Glutamatergic neuron (in vitro differentiated cells): ENCODE results near the gene PRX. TPM values are rescaled to one million over a fixed set of nuclear protein-coding genes. Genes with fewer than 3 reads are reported as not detected.

ENCODE experiments used
- DNase-seq: peaks from one replicate; pipeline ENCODE4 v3.0.0; 2022
- H3K27ac Mint-ChIP-seq: one replicate; pipeline ENCODE4 v1.8.0; 2020; ENCODE audit warnings: mild to moderate bottlenecking, mixed read lengths, inconsistent platforms; ENCODE audit not compliant: unreplicated experiment
- H3K27me3 Mint-ChIP-seq: one replicate; pipeline ENCODE4 v1.8.0; 2020; ENCODE audit warnings: mild to moderate bottlenecking, moderate library complexity, mixed read lengths, inconsistent platforms; ENCODE audit not compliant: unreplicated experiment
- H3K36me3 Mint-ChIP-seq: one replicate; pipeline ENCODE4 v1.8.0; 2020; ENCODE audit warnings: mild to moderate bottlenecking, mixed read lengths, inconsistent platforms; ENCODE audit not compliant: unreplicated experiment
- H3K4me1 Mint-ChIP-seq: one replicate; pipeline ENCODE4 v1.8.0; 2020; ENCODE audit warnings: mild to moderate bottlenecking, low read depth, mixed read lengths, inconsistent platforms; ENCODE audit not compliant: unreplicated experiment
- H3K4me3 Mint-ChIP-seq: one replicate; pipeline ENCODE4 v1.8.0; 2020; ENCODE audit warnings: mild to moderate bottlenecking, mixed read lengths, inconsistent platforms; ENCODE audit not compliant: unreplicated experiment
- H3K9me3 Mint-ChIP-seq: one replicate; pipeline ENCODE4 v1.8.0; 2020; ENCODE audit warnings: mild to moderate bottlenecking, moderate library complexity, mixed read lengths, inconsistent platforms; ENCODE audit not compliant: unreplicated experiment
- total RNA-seq: library from RNA; stranded (reverse); fragmentation: NEBNext Ultra II Directional; extraction: Animal tissue kit (Norgen Biotek cat#: 25700); gene quantifications from one replicate; pipeline ENCODE4 v1.2.1, GENCODE V29; 2021; ENCODE audit not compliant: unreplicated experiment
- TF ChIP-seq, protein P1 (sequence below): fragments of 200-600 bp; sonication (generic); IDR thresholded peaks from one replicate; pipeline ENCODE4 v1.5.0; 2021; ENCODE audit not compliant: partially characterized antibody, unreplicated experiment

The PRX gene
- total RNA-seq, 1 donor from 2014 or later, result 4.7 TPM

DNA sequence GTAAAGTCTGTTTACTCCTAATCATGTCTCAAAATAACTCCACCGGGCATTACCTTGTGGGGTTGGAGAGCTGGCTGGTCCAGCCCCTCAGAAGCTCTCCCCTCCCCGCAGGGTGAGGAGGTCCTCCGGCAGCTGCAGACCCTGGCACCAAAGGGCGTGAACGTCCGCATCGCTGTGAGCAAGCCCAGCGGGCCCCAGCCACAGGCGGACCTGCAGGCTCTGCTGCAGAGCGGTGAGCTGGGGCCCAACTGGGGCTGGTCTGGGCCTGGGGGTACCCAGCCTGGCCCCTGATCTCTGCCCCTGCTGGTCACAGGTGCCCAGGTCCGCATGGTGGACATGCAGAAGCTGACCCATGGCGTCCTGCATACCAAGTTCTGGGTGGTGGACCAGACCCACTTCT lies 43.4 kb downstream of the PRX start:
- Mint-ChIP-seq H3K27me3 (peaks cover 22% of the 10 kb centered on the region), H3K4me3 (peak overlapping the region; percentile 69), H3K4me1 (peaks cover 23% of the 10 kb centered on the region), H3K9me3 (peaks cover 21% of the 10 kb centered on the region), H3K27ac (peak overlapping the region; percentile 59), H3K36me3 (no peaks in the 10 kb centered on the region)
- TF ChIP-seq, protein P1, sequence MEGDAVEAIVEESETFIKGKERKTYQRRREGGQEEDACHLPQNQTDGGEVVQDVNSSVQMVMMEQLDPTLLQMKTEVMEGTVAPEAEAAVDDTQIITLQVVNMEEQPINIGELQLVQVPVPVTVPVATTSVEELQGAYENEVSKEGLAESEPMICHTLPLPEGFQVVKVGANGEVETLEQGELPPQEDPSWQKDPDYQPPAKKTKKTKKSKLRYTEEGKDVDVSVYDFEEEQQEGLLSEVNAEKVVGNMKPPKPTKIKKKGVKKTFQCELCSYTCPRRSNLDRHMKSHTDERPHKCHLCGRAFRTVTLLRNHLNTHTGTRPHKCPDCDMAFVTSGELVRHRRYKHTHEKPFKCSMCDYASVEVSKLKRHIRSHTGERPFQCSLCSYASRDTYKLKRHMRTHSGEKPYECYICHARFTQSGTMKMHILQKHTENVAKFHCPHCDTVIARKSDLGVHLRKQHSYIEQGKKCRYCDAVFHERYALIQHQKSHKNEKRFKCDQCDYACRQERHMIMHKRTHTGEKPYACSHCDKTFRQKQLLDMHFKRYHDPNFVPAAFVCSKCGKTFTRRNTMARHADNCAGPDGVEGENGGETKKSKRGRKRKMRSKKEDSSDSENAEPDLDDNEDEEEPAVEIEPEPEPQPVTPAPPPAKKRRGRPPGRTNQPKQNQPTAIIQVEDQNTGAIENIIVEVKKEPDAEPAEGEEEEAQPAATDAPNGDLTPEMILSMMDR, result no peak
- DNase-seq, result no peak

DNA sequence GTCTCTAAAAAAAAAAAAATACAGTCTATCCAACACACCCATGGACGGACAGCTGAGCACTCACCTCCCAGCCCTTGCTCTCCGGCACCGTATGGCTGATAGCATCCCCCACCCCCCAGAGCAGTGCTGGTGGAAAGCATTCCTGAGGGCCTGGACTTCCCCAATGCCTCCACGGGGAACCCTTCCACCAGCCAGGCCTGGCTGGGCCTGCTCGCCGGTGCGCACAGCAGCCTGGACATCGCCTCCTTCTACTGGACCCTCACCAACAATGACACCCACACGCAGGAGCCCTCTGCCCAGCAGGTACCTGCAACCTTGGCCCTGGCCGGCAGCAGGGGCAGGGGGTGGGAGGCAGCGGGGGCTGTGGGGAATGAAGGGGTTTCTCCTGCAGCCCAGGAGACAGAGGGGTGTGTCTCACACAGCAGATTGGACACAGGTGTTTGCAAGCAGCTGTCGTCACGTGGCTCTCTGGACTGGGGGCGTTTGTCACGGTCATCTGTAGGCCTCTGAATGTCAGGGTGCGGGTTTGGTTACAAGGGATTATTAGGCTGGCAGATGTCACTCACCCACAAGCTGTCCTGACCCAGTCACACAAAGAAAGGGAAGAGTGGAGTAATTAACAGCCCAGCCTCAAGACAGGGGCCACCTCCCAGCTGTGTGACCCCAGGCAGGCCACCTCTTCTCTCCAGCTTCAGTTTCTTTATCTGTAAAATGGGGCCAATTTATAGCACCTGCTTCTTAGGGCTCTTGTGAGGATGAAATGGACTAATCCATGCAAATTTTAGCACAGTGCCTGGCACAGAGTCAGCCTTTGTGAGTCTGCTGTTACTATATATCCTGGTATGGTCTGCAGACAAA lies 45.4 kb downstream of the PRX start:
- H3K36me3 Mint-ChIP-seq, result no peaks in the 10 kb centered on the region
- H3K27me3 Mint-ChIP-seq, result peaks cover 18% of the 10 kb centered on the region
- TF ChIP-seq, protein P1, result no peak
- peak overlapping the region; percentile 85 for H3K4me3 Mint-ChIP-seq
- peaks cover 21% of the 10 kb centered on the region for H3K4me1 Mint-ChIP-seq
- H3K27ac Mint-ChIP-seq, result peak overlapping the region; percentile 95
- peaks cover 18% of the 10 kb centered on the region for H3K9me3 Mint-ChIP-seq
- DNase-seq, result peak; percentile 70

DNA sequence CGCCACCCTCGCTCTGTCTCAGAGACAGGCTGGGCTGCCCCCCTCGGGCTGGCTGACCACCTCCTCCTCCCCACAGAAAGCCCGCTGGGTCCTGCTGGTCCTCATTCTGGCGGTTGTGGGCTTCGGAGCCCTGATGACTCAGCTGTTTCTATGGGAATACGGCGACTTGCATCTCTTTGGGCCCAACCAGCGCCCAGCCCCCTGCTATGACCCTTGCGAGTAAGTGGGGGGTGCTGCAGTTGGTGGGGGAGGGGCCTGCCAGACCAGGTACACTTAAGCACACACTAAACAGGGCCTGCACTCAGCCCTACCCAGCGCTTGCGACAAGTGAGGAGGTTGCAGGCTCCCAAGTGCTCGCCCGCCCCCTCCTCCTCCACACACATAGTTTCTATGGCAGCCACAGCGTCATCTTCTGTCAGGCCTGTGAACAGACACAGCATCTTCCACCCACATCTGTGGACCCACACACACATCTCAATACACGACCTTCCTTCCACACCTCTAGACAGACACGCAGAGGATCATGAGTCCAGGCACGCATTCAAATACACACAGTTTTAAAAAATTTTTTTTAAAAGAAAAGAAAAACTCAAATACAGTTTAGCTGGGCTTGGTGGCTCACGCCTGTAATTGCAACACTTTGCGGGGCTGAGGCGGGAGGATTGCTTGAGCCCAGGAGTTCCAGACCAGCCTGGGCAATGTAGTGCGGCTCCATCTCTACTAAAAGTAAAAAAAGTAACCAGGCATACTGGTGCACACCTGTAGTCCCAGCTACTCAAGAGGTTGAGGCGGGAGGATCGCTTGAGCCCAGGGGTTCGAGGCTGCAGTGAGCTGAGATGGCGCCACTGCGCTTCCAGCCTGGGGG lies 46.2 kb downstream of the PRX start:
- Mint-ChIP-seq H3K36me3 (no peaks in the 10 kb centered on the region), H3K27me3 (peaks cover 16% of the 10 kb centered on the region), H3K27ac (peak overlapping the region; percentile 95), H3K9me3 (peaks cover 18% of the 10 kb centered on the region), H3K4me3 (peak overlapping the region; percentile 85), H3K4me1 (peaks cover 25% of the 10 kb centered on the region)
- TF ChIP-seq, protein P1, result no peak
- peak; percentile 83 for DNase-seq

DNA sequence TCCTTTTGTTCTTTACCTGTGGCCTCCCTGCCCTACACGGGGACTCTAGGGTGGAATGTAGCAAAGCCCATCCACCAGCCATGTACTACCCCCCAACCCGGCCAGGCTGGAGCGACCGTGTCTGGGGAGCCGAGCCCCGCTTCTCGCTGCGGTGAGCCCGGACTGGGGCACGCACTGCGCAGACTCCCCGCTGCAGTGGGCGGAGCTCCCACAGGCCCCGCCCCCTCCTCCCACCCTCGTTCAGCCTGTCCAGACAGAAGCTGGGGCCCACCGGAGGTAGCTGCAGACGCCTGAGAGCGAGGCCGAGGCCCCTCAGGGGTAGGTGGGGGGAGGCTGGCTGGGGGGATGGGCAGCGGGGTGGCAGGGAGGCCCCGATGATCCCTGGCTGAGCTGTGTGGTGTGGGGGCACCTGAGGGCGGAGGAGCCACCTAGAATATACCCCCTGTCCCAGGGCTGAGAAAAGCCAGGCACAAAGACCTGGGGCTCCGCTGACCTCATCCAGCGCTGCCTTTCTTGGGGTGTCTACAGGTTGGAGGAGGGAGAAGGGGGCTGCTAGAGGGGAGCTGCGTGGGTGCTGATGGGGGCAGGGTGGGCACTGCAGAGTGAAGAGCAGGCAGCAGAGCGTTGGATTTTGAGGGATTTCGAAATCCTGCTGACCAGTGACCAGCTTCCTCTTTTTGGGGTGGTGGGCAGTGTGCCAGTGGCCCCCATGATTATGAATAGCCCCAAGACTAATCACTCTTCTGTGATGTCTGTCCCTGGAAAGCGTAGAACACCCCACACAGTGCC lies 47.4 kb downstream of the PRX start:
- Mint-ChIP-seq H3K36me3 (no peaks in the 10 kb centered on the region), H3K9me3 (peaks cover 18% of the 10 kb centered on the region), H3K4me3 (peak overlapping the region; percentile 85), H3K27ac (peak overlapping the region; percentile 95), H3K27me3 (peaks cover 16% of the 10 kb centered on the region), H3K4me1 (peaks cover 25% of the 10 kb centered on the region)
- TF ChIP-seq, protein P1, result no peak
- peak; percentile 92 for DNase-seq
